ENCODE measurements around the gene U2AF2. TPM values are rescaled to one million over a fixed set of nuclear protein-coding genes. Genes with fewer than 3 reads are reported as not detected.

Gene U2AF2
- total RNA-seq, 2 donors from 2014 or later = 254 to 333 TPM

- H3K36me3 Mint-ChIP-seq (ENCODE audit: low read depth) = peaks cover 83% of the 10 kb centered on the region
- ATAC-seq (replicated peaks) = no peak
Measured at GRCh38 chr19:55677572-55678028, 22.8 kb downstream of the U2AF2 start.

DNA sequence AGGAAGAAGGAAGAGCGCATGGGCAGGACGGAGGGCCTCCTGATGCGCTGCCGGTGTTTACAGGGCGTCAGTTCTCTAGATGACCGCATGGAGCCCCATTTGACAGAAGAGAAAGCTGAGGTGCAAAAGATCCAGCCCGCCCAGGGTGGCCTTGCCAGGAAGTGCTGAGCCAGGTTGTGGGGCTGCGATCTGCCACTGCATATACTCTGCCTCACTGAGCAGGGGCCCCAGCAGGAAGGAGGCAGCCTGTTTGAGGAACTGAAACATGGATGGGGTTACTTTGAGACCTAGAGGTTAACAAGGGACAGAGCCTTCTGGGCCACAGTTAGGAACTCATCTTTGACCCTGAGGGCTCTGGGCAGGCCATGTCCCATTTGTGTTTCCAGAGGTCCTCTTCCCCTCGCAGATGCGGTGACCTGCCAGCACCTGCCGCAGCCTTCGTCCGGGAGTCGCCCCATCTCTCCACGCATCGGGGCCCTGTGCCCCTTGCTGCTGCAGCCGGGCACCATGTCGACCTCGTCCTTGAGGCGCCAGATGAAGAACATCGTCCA is 23.4 kb downstream of the U2AF2 start:
- Mint-ChIP-seq H3K36me3 (ENCODE audit: low read depth) (peaks cover 83% of the 10 kb centered on the region), H3K4me3 (peak overlapping the region; percentile 86), H3K27me3 (no peaks in the 10 kb centered on the region)

More at GRCh38 chr19:55677572-55678028, 22.8 kb downstream of the U2AF2 start:
- Mint-ChIP-seq H3K27me3 (no peaks in the 10 kb centered on the region), H3K4me1 (peaks cover 31% of the 10 kb centered on the region), H3K4me3 (peak overlapping the region; percentile 86), H3K27ac (peak overlapping the region; percentile 91), H3K9me3 (no peaks in the 10 kb centered on the region)

GRCh38 chr19:55679343-55680257 is 24.8 kb downstream of the U2AF2 start:
- ATAC-seq (replicated peaks) = no peak
- Mint-ChIP-seq H3K27me3 (no peaks in the 10 kb centered on the region), H3K27ac (peak overlapping the region; percentile 74), H3K4me1 (peaks cover 25% of the 10 kb centered on the region), H3K4me3 (no peak overlapping the region), H3K36me3 (ENCODE audit: low read depth) (peaks cover 83% of the 10 kb centered on the region), H3K9me3 (no peaks in the 10 kb centered on the region)

More for the DNA sequence above, 23.4 kb downstream of the U2AF2 start:
- Mint-ChIP-seq H3K9me3 (no peaks in the 10 kb centered on the region), H3K4me1 (peaks cover 31% of the 10 kb centered on the region), H3K27ac (peak overlapping the region; percentile 91)
- no peak for ATAC-seq (replicated peaks)

GRCh38 chr19:55680339-55681130 is 25.7 kb downstream of the U2AF2 start:
- peaks cover 87% of the 10 kb centered on the region for H3K36me3 Mint-ChIP-seq (ENCODE audit: low read depth)
- H3K9me3 Mint-ChIP-seq = no peaks in the 10 kb centered on the region
- H3K27ac Mint-ChIP-seq = no peak overlapping the region
- no peak overlapping the region for H3K4me3 Mint-ChIP-seq
- H3K27me3 Mint-ChIP-seq = no peaks in the 10 kb centered on the region
- no peak for ATAC-seq (replicated peaks)
- peaks cover 25% of the 10 kb centered on the region for H3K4me1 Mint-ChIP-seq

DNA sequence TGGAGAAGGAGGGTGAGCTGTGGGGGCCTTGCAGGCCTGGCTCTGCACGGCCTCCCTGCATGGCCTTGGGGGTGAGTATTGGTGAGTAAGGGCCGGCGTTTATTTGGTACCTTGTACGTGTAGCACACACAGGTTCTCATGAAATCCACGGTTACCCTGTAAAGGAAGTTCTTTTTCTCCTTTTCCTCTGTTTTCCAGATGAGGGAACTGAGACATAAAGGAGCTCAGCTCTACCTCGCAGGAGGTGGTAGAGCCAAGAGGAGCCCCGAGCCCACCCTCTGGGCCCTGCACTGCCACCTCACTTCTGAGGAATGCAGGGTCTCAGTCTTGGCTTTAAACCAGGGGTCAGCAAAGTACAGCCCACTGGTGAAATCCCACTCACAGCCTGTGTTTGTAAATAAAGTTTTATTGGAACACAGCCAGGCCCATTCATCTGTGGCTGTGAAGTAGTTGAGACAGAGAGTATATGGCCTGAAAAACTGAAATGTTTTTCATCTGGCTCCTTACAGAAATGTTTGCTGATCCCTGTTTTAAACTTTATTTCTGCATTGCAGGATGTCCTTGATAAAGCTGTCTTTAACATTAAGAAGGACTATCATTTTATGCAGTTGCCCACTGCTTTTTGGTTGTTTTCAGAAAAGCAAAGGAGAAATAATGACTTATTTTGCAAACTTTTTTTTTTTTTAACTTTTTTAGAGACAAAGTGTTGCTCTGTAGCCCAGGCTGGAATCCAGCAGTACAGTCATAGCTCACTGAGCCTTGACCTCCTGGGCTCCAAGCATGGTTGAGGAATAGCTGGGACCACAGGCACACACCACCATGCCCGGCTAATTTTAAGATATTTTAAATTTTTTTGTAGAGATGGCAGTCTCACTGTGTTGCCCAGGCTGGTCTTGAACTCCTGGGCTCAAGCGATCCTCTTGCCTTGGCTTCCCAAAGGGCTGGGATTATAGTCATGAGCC is 26.6 kb downstream of the U2AF2 start:
- no peak overlapping the region for H3K27ac Mint-ChIP-seq
- H3K36me3 Mint-ChIP-seq (ENCODE audit: low read depth) = peaks cover 91% of the 10 kb centered on the region
- ATAC-seq (replicated peaks) = no peak
- H3K9me3 Mint-ChIP-seq = no peaks in the 10 kb centered on the region
- H3K4me3 Mint-ChIP-seq = no peak overlapping the region
- peaks cover 23% of the 10 kb centered on the region for H3K4me1 Mint-ChIP-seq
- H3K27me3 Mint-ChIP-seq = no peaks in the 10 kb centered on the region

GRCh38 chr19:55683449-55684261 is 28.8 kb downstream of the U2AF2 start:
- no peak overlapping the region for H3K27ac Mint-ChIP-seq
- H3K4me1 Mint-ChIP-seq = peaks cover 7% of the 10 kb centered on the region
- no peak for ATAC-seq (replicated peaks)
- no peaks in the 10 kb centered on the region for H3K27me3 Mint-ChIP-seq
- H3K36me3 Mint-ChIP-seq (ENCODE audit: low read depth) = peaks cover 81% of the 10 kb centered on the region
- H3K4me3 Mint-ChIP-seq = no peak overlapping the region
- H3K9me3 Mint-ChIP-seq = no peaks in the 10 kb centered on the region

GRCh38 chr19:55684946-55685681 is 30.3 kb downstream of the U2AF2 start:
- Mint-ChIP-seq H3K4me1 (no peaks in the 10 kb centered on the region), H3K36me3 (ENCODE audit: low read depth) (peaks cover 74% of the 10 kb centered on the region), H3K9me3 (no peaks in the 10 kb centered on the region), H3K4me3 (no peak overlapping the region), H3K27ac (no peak overlapping the region), H3K27me3 (no peaks in the 10 kb centered on the region)
- ATAC-seq (replicated peaks) = no peak

GRCh38 chr19:55685776-55686175 is 30.9 kb downstream of the U2AF2 start:
- Mint-ChIP-seq H3K4me1 (no peaks in the 10 kb centered on the region), H3K4me3 (no peak overlapping the region), H3K27me3 (no peaks in the 10 kb centered on the region), H3K9me3 (no peaks in the 10 kb centered on the region), H3K27ac (peak overlapping the region; percentile 19), H3K36me3 (ENCODE audit: low read depth) (peaks cover 68% of the 10 kb centered on the region)
- ATAC-seq (replicated peaks) = no peak

DNA sequence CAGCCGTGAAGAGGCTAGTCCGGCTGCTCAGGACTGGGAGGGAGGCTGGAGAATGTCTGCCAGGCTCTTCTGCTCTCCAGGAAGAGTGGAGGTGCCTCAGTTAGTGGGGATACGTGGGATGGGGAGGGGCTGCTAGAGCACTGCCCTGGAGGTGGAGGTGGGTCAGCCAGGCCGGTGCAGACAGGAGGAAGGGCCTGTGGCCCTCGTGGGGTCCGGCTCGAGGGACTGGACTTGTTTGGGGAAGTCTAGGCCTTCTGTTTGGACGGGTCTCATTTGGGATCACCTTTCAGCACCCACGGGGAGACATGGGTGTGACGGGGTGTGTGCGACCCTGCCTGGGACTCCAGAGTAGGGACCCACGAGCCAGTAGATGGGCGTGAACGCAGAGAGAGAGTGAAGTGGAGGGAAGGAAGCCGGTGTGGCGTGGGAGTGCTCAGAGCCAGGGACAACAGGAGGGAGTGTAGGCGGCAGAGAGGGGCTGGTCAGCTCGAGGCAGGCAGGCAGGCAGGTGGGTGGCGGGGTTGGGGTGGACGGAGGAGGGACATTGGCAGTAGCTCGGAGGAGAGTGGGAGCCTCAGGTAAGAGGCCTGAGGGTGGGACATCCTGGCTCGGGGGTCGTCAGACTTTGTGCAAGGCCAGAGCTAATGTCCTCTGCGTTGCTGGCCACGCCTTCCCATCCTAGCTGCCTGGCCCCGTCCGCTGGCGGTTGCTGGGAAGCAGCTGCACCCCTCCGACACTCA is 31.6 kb downstream of the U2AF2 start:
- peak overlapping the region; percentile 19 for H3K27ac Mint-ChIP-seq
- H3K27me3 Mint-ChIP-seq = no peaks in the 10 kb centered on the region
- H3K4me1 Mint-ChIP-seq = no peaks in the 10 kb centered on the region
- no peak overlapping the region for H3K4me3 Mint-ChIP-seq
- ATAC-seq (replicated peaks) = no peak
- peaks cover 65% of the 10 kb centered on the region for H3K36me3 Mint-ChIP-seq (ENCODE audit: low read depth)
- H3K9me3 Mint-ChIP-seq = no peaks in the 10 kb centered on the region

- Mint-ChIP-seq H3K27me3 (no peaks in the 10 kb centered on the region), H3K27ac (no peak overlapping the region), H3K9me3 (no peaks in the 10 kb centered on the region), H3K36me3 (ENCODE audit: low read depth) (peaks cover 59% of the 10 kb centered on the region), H3K4me1 (no peaks in the 10 kb centered on the region), H3K4me3 (no peak overlapping the region)
- ATAC-seq (replicated peaks) = no peak
Measured at GRCh38 chr19:55687281-55688201, 32.7 kb downstream of the U2AF2 start.

DNA sequence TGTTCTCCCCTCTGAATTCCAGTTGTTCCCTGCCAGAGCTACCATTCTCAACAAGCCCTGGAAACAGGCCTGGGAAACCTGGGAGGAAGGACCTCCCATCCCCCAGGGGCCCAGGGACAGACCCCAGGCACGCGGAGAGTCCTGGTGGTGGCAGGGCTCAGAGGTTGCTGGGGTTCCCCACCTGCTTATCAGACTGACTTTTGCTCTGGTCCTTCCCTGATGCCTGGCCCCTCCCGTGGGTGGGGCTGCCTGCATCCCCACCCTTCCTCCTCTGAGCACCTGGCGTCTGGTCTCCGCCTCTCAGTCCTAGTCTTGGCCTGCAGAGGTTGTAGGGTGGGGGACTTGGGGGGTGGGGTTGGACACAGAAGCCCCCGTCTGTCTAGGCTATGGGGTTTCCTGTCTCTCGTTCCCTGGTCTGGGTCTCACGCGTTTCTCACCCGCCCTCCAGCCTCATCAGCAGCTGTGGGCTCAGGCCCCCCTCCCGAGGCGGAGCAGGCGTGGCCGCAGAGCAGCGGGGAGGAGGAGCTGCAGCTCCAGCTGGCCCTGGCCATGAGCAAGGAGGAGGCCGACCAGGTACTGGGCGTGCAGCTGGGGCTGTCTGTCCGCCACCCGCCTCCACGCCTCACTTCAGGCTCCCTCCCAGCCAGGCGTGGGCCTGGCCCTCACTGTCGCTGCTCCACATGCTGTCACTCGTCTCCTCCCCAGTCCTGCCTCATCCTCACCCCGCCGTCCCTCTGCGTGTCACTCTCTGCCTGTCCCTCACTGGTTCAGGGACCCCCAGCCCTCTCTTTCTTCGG is 33.8 kb downstream of the U2AF2 start:
- Mint-ChIP-seq H3K27ac (no peak overlapping the region), H3K4me1 (no peaks in the 10 kb centered on the region), H3K36me3 (ENCODE audit: low read depth) (peaks cover 56% of the 10 kb centered on the region), H3K4me3 (no peak overlapping the region), H3K27me3 (no peaks in the 10 kb centered on the region), H3K9me3 (no peaks in the 10 kb centered on the region)
- no peak for ATAC-seq (replicated peaks)
